WERI-Rb-1 (cell line): ENCODE results near the gene LBHD2.

Experiments
- DNase-seq: peaks from one replicate; pipeline ENCODE4 v3.0.0-alpha.2; 2020
- H3K27ac ChIP-seq: fragments of 250-450 bp; sonication (Bioruptor Pico); 2 replicates; pipeline ENCODE4 v1.5.1; 2020; ENCODE audit warnings: mild to moderate bottlenecking, moderate library complexity
- H3K27me3 ChIP-seq: fragments of 250-450 bp; sonication (Bioruptor Pico); 2 replicates; pipeline ENCODE4 v1.5.1; 2021; ENCODE audit warnings: mild to moderate bottlenecking, low read depth, moderate library complexity; ENCODE audit not compliant: insufficient read depth, severe bottlenecking
- H3K36me3 ChIP-seq: fragments of 250-450 bp; sonication (Bioruptor Pico); 2 replicates; pipeline ENCODE4 v1.5.1; 2020; ENCODE audit warnings: mild to moderate bottlenecking, moderate library complexity
- H3K4me3 ChIP-seq: 2 replicates; pipeline ENCODE4 v1.5.1; 2011; ENCODE audit warnings: low read depth, mild to moderate bottlenecking, control low read depth, low read length
- H3K9me3 ChIP-seq: fragments of 250-450 bp; sonication (Bioruptor Pico); 2 replicates; pipeline ENCODE4 v1.5.1; 2021; ENCODE audit warnings: mild to moderate bottlenecking, moderate library complexity; ENCODE audit not compliant: severe bottlenecking
- CTCF ChIP-seq: IDR thresholded peaks from 2 replicates; pipeline ENCODE4 v1.5.1; 2011; ENCODE audit warnings: low read depth, mild to moderate bottlenecking, control low read depth, inconsistent platforms, low read length

LBHD2 gene

DNA sequence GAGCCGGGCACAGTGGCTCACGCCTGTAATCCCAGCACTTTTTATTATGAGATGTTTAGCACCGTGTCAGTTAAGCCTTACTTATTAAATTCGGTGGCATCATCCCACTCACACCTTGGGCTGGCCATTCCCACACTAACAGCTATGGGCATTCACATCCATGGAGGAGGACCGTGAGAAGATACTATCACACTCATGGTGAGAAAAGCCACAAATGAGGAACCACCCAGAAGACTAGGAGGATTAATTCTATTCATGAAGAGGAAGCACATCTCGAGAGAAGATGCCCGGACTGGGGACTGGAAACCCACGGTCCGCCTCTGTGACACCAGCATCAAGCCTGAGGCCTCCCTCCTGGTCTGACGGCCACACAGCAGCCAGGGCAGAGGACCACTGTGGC lies 31.6 kb upstream of the LBHD2 start:
- no peak for TF ChIP-seq CTCF
- Histone ChIP-seq H3K4me3 (no peak overlapping the region), H3K9me3 (no peaks in the 10 kb centered on the region), H3K36me3 (peaks cover 14% of the 10 kb centered on the region), H3K27ac (no peak overlapping the region), H3K27me3 (no peaks in the 10 kb centered on the region)
- DNase-seq: no peak

GRCh38 chr14:103055695-103056094 lies 28.3 kb upstream of the LBHD2 start:
- Histone ChIP-seq H3K27me3 (no peaks in the 10 kb centered on the region), H3K4me3 (peak overlapping the region; percentile 85), H3K9me3 (no peaks in the 10 kb centered on the region), H3K27ac (no peak overlapping the region), H3K36me3 (peaks cover 14% of the 10 kb centered on the region)
- TF ChIP-seq CTCF: no peak
- DNase-seq: no peak

DNA sequence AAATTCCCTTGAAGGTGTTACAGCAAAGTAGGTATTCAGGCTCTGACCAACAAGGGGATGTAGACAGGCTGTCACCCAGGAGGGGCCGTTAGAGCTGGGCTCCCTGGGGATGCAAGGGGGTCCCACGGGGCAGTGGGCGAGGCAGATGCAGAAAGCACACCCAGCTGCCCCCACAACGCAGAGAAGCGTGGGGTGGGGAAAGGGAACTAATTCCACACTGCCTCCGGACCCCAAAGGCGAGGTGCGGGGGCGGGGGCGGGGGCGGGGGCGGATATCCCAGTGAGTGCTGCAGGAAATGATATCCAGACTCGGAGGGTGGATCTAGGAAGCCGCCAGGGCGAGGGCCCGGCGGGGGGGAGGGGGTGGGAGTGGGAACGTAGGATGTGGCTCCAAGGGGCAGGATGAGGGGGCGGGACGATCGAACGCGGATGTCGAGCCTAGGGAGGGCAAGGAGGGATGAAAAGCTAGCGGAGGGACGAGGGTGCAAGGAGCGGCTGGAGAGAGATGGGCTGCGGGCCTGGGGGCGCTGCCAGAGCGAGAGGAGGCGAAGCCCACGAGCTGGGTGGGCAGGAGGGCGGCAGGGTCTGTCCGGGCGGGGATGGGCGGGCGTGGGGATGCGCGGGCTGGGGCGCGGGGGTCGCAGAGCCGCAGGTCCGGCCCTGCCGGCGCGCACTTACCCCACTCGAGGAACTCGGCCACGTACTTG lies 27.5 kb upstream of the LBHD2 start:
- peak; percentile 82 for DNase-seq
- no peaks in the 10 kb centered on the region for H3K9me3 ChIP-seq
- H3K4me3 ChIP-seq: peak overlapping the region; percentile 85
- H3K27me3 ChIP-seq: no peaks in the 10 kb centered on the region
- TF ChIP-seq CTCF: no peak
- peaks cover 14% of the 10 kb centered on the region for H3K36me3 ChIP-seq
- peak overlapping the region; percentile 71 for H3K27ac ChIP-seq

GRCh38 chr14:103057028-103057371 lies 27.0 kb upstream of the LBHD2 start:
- Histone ChIP-seq H3K27ac (peak overlapping the region; percentile 71), H3K4me3 (peak overlapping the region; percentile 85), H3K36me3 (peaks cover 14% of the 10 kb centered on the region), H3K9me3 (no peaks in the 10 kb centered on the region), H3K27me3 (no peaks in the 10 kb centered on the region)
- DNase-seq: no peak
- TF ChIP-seq CTCF: no peak

DNA sequence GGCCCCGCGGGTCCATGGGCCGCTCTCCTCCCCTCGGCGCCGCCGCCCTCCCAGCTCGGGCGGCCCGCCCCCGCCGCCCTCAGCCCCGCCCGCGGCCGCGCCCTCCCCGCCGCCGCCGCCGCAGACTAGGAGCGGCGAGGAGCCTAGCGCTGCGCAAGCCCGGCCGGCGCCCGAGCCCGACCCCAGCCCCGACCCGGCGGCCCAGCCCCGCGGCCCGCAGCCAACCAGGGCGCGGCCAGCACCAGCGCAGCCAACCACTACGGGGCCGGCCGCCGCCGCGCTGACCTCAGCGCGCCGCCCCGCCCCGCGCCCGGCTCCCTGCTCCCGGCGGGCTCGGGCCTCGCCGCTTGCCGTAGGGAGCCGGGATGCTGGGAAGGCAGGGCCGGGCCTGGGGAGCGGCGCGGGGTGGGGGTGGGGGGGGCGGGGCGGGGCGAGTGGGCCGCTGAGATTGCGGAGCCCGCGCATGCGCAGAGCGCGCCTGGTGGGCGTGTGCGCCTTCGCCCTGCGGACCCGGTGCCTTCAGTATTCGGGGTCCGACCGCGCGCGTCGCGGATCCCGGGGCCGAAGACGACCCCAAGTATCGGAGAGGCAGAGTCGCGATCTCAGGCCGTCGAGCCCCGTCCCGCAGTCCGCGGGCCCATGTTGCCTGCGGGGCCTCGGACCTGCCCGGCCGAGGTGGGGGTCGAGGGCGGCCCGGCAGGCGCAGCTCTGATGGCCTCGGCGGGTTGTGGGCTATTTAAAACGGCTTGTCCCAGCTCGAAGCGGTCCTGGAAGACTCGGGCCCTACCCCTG lies 26.4 kb upstream of the LBHD2 start, which contains the start of gene CDC42BPB:
TSS of gene CDC42BPB (minus strand) at position 178 of the 792 bp plus-strand sequence. CDS start 376 bp downstream, outside the sequence.
- DNase-seq: peak; percentile 86
- Histone ChIP-seq H3K9me3 (no peaks in the 10 kb centered on the region), H3K27ac (peak within 1 kb of the TSS; percentile 71), H3K36me3 (peaks cover 14% of the 10 kb centered on the region), H3K4me3 (peak within 1 kb of the TSS; percentile 89), H3K27me3 (no peaks in the 10 kb centered on the region)
- TF ChIP-seq CTCF: no peak
